Cardiac ventricle fibroblast (primary cell): ENCODE results near the gene TPM2. TPM values are rescaled to one million over a fixed set of nuclear protein-coding genes. Genes with fewer than 3 reads are reported as not detected.

Experiments
- total RNA-seq: library from RNA; depleted of rRNA; stranded (reverse); fragments of >200 nt; gene quantifications from 2 replicates; pipeline ENCODE4 v1.2.3, GENCODE V29; 2015

The TPM2 gene
- 721 and 812 TPM in 2 replicates for total RNA-seq

DNA sequence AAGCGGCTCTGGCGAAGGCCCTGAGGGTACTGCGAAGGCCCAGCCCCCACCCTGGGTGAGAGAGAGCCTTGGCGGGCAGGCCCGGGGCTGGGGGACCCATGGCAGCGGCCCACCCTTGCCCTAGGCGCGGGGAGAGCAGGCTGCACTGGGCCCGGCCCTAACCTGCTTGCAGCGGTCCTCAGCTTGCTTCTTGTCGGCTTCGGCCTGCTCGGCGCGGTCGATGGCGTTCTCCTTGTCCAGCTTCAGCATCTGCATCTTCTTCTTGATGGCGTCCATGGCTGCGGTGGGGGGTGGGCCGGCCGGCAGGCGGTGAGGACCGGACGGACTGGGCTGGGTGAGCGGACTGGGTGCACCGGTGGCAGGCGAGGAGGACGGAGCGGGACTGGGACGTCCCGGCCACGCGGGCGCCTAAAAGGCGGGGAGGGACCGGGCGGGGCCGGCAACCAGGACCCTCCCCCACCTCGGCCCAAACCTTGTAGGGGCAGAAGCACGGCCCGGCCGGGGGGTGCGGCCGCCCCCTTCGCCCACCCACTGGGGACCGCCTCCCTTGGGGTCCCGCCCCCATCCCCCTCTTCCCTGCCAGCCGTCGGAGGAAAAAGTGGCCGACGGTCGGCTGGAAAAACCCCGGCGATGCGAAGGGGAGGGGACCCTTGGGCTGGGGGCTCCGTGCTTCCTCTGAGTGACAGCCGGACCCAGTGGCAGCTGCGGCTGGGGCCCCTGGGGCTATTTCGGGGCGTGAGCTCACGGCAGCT, at the start of gene TPM2:
TSS of gene TPM2 (minus strand) at position 384 of the 752 bp plus-strand sequence. CDS start at position 276, 108 bp downstream.

DNA sequence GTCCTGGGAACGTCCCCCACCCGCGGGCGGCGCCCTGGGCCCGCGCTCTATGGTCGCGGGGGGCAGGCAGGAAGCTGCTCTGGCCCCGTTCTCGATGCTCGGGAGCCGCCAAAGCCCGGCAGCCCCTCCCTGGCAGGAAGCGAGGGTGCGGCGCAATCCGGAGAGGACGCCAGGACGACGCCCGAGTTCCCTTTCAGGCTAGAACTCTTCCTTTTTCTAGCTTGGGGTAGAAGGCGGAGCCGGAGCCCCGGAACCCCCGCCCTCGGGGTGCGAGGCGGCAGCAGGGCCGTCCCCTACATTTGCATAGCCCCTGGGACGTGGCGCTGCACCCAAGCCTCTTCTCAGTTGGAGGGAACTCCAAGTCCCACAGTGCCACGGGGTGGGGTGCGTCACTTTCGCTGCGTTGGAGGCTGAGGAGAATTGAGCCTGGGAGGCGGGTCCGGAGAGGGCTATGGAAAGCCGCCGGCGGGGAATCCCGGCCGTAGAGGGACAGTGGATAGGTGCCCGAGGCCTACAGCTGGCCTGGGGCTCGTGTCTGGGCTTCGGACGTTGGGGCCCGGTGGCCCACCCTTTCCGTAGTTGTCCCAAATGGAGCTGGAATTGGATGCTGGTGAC, 42.6 kb upstream of the TPM2 start, which contains the start of the genes CREB3 and TLN1:
TSS of gene CREB3 (plus strand) at position 482 of the 615 bp plus-strand sequence. CDS start at position 589, 107 bp downstream.
TSS of gene TLN1 (minus strand) at position 11 of the 615 bp plus-strand sequence. CDS start 6,501 bp downstream, outside the sequence.

DNA sequence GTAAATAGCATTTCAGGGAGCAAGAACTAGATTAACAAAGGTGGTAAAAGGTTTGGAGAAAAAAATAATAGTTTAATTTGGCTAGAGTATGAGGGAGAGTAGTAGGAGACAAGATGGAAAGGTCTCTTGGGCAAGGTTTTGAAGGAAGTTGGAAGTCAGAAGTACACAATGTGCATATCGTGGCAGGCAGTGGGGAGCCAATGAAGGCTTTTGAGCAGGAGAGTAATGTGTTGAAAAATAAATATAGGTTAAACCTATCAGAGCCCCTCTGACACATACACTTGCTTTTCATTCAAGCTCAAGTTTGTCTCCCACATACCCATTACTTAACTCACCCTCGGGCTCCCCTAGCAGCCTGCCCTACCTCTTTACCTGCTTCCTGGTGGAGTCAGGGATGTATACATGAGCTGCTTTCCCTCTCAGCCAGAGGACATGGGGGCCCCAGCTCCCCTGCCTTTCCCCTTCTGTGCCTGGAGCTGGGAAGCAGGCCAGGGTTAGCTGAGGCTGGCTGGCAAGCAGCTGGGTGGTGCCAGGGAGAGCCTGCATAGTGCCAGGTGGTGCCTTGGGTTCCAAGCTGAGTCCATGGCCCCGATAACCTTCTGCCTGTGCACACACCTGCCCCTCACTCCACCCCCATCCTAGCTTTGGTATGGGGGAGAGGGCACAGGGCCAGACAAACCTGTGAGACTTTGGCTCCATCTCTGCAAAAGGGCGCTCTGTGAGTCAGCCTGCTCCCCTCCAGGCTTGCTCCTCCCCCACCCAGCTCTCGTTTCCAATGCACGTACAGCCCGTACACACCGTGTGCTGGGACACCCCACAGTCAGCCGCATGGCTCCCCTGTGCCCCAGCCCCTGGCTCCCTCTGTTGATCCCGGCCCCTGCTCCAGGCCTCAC, 16.3 kb downstream of the TPM2 start, which contains the start of gene CA9:
TSS of gene CA9 (plus strand) at position 797 of the 893 bp plus-strand sequence. CDS start at position 829, 32 bp downstream.

DNA sequence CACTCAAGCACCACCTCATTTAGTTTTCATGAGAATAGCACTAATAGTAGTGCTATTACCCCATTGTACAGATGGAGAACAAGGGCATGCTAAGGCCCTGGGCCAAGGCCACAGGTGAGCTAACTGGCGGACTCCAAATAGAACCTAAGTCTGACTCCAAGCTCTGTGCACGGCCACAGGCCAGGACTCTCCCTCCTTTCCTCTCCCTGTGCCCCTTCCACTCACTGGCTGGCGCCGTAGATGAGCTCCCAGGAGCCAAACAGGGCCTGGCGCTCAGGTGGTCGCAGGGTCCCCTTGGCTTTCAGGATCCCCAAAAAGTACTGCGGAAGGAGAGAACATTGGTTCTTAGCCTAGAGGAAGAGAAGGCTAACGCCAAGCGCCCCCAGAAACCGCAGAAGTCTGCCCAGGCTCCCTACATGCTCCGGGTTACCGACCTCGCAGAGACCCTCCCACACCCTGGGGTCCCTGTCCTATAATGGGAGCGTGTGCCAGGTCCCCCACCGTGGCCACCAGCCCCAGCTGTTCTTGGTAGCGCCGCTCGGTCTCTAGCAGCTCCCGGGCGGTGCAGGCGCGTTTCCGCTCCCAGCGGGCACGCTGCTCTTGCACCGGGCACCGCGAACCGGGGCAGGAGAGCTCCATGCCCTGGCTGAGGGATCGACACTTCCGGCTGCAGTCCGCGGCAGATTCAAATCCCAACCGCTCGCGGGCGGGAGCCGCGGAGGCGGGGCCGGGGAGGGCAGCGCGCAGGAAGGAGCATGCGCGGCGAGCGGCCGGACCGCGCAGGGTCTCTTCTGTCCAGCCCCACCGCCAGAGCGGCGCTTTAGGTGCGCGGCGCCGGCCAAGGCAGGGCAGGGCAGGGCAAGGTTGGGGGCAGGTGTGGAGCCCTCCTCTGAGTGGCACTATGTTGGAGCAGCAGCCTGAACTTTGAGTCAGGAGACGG, 24.9 kb downstream of the TPM2 start, which contains the start of gene ARHGEF39:
TSS of gene ARHGEF39 (minus strand) at position 665 of the 940 bp plus-strand sequence. CDS start at position 639, 26 bp downstream.

DNA sequence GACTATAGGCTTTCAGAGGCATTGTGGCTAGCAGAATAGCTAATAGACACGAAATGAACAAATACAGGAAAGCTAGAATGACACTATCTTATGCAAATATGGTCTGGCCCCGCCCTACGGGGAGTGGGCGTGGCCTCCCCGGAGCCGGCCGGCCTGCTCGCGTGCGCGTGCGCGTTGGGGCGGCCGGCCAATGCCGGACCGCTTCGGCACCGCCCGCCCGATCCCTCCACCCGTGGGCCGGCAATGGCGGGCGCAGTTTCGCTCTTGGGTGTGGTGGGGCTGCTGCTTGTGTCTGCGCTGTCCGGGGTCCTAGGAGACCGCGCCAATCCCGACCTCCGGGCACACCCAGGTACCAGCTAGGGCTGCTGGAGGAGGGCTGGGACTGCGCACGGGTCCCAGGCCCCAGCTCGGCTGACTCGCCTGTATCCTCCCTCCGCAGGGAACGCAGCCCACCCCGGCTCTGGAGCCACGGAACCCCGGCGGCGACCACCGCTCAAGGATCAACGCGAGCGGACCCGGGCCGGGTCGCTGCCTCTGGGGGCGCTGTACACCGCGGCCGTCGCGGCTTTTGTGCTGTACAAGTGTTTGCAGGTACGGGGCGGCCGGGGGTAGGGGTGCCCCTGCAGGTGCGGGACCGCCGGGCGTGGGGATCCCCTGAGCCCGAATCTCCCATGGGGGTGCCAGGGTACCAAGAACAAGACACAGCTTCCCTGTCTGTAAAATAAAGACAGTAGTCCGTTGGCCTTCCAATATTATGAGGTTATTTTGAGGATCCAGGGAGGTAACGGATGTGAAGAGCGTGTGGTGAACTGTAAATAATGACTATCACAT, 31.4 kb downstream of the TPM2 start, which contains the start of gene CCDC107:
TSS of gene CCDC107 (plus strand) at position 156 of the 831 bp plus-strand sequence. CDS start at position 244, 88 bp downstream.

DNA sequence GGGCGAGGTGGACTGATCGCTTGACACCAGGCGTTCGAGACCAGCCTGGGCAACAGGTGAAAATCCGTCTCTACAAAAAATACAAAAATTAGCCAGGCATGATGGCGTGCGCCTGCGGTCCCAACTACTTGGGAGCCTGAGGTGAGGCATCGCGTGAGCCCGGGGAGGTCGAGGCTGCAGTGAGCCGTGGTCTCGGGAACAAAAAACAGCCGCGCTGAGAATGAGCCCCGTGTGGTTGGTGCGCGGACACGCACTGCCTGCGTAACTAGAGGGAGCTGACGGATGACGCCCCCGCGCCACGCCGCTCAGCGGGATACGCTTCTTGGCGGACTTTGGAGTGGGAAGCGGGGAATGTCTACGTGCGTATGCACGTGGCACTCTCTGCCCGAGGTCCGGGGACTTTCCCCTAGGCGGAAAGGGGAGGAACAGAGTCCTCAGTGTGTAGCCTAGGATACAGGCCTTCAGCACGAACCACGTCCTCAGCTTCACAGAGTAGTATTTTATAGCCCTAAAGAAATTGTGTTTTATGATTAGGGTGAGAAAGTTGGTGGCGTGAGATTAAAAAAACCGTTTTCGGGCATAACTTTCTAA, 32.1 kb downstream of the TPM2 start, which contains the start of gene RMRP:
TSS of gene RMRP (minus strand) at position 474 of the 591 bp plus-strand sequence.

DNA sequence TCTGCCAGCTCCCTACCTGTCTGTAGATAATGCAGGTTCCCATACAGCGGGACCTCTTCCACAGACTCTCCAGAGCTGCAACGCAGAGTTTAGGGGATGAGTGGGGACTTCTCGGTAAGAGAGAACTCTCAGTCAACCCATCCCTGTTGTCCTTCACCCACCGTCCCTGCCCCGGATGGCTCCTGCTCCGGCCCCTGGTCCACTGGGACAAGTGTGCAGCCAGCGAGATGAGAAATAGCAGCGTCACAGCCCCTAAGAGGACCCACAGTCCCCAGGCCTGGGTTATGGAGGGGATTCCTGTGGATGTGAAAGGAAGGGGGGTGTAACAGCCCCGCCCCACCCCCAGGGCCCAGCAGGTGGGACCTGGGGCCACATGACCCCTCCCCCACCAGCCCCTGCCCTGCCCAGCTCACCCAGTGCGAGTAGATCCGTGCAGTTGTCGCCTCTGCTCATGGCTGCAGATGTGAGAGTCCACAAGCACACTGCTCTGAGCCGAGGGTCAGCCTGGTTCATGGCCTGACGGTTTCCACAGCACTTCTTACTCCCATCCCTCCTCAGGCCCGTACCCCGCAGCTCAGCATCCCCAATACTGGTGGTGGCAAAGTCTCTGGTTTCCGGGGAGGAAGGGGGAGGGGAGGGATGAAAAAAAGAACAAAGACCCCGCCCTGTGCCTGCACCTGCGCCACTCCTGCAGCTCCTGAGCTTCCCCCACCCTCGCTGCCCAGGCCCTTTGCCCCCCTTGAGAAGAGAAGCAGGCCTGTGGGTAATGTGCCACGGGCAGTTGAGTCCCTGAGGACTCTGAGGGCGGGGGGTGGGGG, 39.2 kb downstream of the TPM2 start, which contains the start of gene SIT1:
TSS of gene SIT1 (minus strand) at position 591 of the 818 bp plus-strand sequence. CDS start at position 513, 78 bp downstream.

Other genes starting within 250 kb of the TPM2 start
- gene RUSC2, start 199.8 kb downstream of the TPM2 start, total RNA-seq: 15.7 and 17.8 TPM in 2 replicates
- 17.8 and 21.0 TPM in 2 replicates for gene TESK1, start 84.7 kb downstream of the TPM2 start, total RNA-seq
- gene CD72, start 71.5 kb downstream of the TPM2 start, total RNA-seq: 2.1 and 3.3 TPM in 2 replicates
- not detected in 2 replicates for gene SIT1, start 39.0 kb downstream of the TPM2 start, total RNA-seq
- gene RMRP, start 31.9 kb downstream of the TPM2 start, total RNA-seq: 5,423 and 6,533 TPM in 2 replicates
- gene CCDC107, start 31.6 kb downstream of the TPM2 start, total RNA-seq: 17.2 and 26.8 TPM in 2 replicates
- gene ARHGEF39, start 24.7 kb downstream of the TPM2 start, total RNA-seq: 0.19 and 0.34 TPM in 2 replicates
- gene CA9, start 16.0 kb downstream of the TPM2 start, total RNA-seq: 3.5 and 3.9 TPM in 2 replicates
- 242 and 279 TPM in 2 replicates for gene TLN1, start 42.3 kb upstream of the TPM2 start, total RNA-seq
- gene CREB3, start 42.7 kb upstream of the TPM2 start, total RNA-seq: 51.6 and 54.9 TPM in 2 replicates
- gene GBA2, start 59.3 kb upstream of the TPM2 start, total RNA-seq: 13.3 and 17.5 TPM in 2 replicates
- 13.4 and 16.3 TPM in 2 replicates for gene RGP1, start 59.4 kb upstream of the TPM2 start, total RNA-seq
- not detected in 2 replicates for gene MSMP, start 64.4 kb upstream of the TPM2 start, total RNA-seq
- gene NPR2, start 101.7 kb upstream of the TPM2 start, total RNA-seq: 31.5 and 39.7 TPM in 2 replicates
- 1.4 TPM in 1 of 2 replicates, not detected in the other for gene SPAG8, start 122.3 kb upstream of the TPM2 start, total RNA-seq
- 13.8 and 25.5 TPM in 2 replicates for gene HINT2, start 125.1 kb upstream of the TPM2 start, total RNA-seq
- not detected in 2 replicates for gene FAM221B, start 138.8 kb upstream of the TPM2 start, total RNA-seq
- gene TMEM8B, start 139.3 kb upstream of the TPM2 start, total RNA-seq: 3.6 and 3.7 TPM in 2 replicates
- gene OR13J1, start 180.5 kb upstream of the TPM2 start, total RNA-seq: not detected in 2 replicates
- 2.4 and 2.6 TPM in 2 replicates for gene HRCT1, start 216.3 kb upstream of the TPM2 start, total RNA-seq
- gene SPAAR, start 219.6 kb upstream of the TPM2 start, total RNA-seq: 1.2 and 2.5 TPM in 2 replicates